GM12864 (cell line): Measurements from ENCODE around the gene STK11IP.

Experiments used
- DNase-seq: peaks from one replicate; pipeline ENCODE4 v3.0.0-alpha.2; 2011; ENCODE audit warnings: low read depth
- H3K4me3 ChIP-seq: 2 replicates; pipeline ENCODE4 v1.5.1; 2011; ENCODE audit warnings: mild to moderate bottlenecking, low read depth, low read length, control low read depth
- CTCF ChIP-seq: IDR thresholded peaks from 2 replicates; pipeline ENCODE4 v1.5.1; 2011; ENCODE audit warnings: low read depth, mild to moderate bottlenecking, moderate library complexity, low read length, control low read depth, inconsistent platforms; ENCODE audit errors: missing control alignments

Gene STK11IP

GRCh38 chr2:219569635-219570034 lies 28.0 kb upstream of the STK11IP start:
- no peak for TF ChIP-seq CTCF
- DNase-seq: no peak
- no peak overlapping the region for H3K4me3 ChIP-seq

- DNase-seq: no peak
- TF ChIP-seq CTCF: no peak
- H3K4me3 ChIP-seq: no peak overlapping the region
Observed at GRCh38 chr2:219570194-219570923, 27.3 kb upstream of the STK11IP start.

GRCh38 chr2:219570924-219571310 lies 26.7 kb upstream of the STK11IP start:
- no peak for TF ChIP-seq CTCF
- no peak overlapping the region for H3K4me3 ChIP-seq
- DNase-seq: no peak

- DNase-seq: no peak
- H3K4me3 ChIP-seq: no peak within 1 kb of the TSS
- no peak for TF ChIP-seq CTCF
Observed at GRCh38 chr2:219571311-219572236, 26.1 kb upstream of the STK11IP start, which contains the start of gene OBSL1. TSS of gene OBSL1 (minus strand) at chr2:219571539. CDS start at chr2:219571232, 307 bp downstream.

- no peak within 1 kb of the TSS for H3K4me3 ChIP-seq
- no peak for TF ChIP-seq CTCF
- no peak for DNase-seq
Observed at GRCh38 chr2:219572237-219573001, 25.2 kb upstream of the STK11IP start, which contains the start of gene INHA. TSS of gene INHA (plus strand) at chr2:219572310. CDS start at chr2:219572375, 65 bp downstream.

- no peak for DNase-seq
- H3K4me3 ChIP-seq: no peak overlapping the region
- TF ChIP-seq CTCF: no peak
Observed at GRCh38 chr2:219573166-219573565, 24.5 kb upstream of the STK11IP start.
